Measurements from ENCODE around the gene CCL16.
"Not testable (repeated sequence)": the region's sequence is repeated elsewhere in the genome, so short reads cannot be mapped to it uniquely, and the experiment has no call there.

DNA sequence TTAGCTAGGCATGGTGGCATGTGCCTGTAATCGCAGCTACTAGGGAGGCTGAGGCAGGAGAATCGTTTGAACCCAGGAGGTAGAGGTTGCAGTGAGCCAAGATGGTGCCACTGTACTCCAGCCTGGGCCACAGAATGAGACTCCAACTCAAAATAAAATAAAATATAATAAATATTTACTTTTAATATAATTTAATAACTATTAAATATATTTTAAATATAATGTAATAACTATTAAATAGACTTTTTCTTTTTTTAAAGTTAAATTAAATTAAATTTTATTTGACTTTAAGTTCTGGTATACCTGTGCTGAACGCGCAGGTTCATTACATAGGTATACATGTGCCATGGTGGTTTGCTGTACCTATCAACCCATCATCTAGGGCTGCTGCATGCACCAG is 34.6 kb upstream of the CCL16 start:
- TF ChIP-seq POLR2A (IDR thresholded peaks at IDR 0.05; ENCODE audit: low read depth, low read length); TAF1 (IDR thresholded peaks at IDR 0.05; ENCODE audit: borderline replicate concordance, low read depth, low read length); POLR2AphosphoS5 (IDR thresholded peaks at IDR 0.05; ENCODE audit: low read depth, low read length): not testable (repeated sequence)

Measured in GM12892 (cell line).